Testis (tissue), 3 donors: ENCODE measurements around the gene SMURF1. TPM values are rescaled to one million over a fixed set of nuclear protein-coding genes. Genes with fewer than 3 reads are reported as not detected.

Source experiments
- DNase-seq: peaks from one replicate; pipeline ENCODE4 v3.0.0-alpha.2; 2019
- H3K27ac ChIP-seq, 2 donors: fragments of 200-600 bp; sonication (generic); one replicate each; pipeline ENCODE4 v1.5.1; 2019
- H3K27me3 ChIP-seq: fragments of 200-600 bp; sonication (generic); one replicate; pipeline ENCODE4 v1.5.1; 2019
- H3K36me3 ChIP-seq: fragments of 200-600 bp; sonication (generic); one replicate; pipeline ENCODE4 v1.5.1; 2017; ENCODE audit warnings: low read depth; ENCODE audit errors: missing control alignments
- H3K4me1 ChIP-seq: fragments of 200-600 bp; sonication (generic); one replicate; pipeline ENCODE4 v1.5.1; 2019
- H3K4me3 ChIP-seq, 2 donors: fragments of 200-600 bp; sonication (generic); one replicate each; pipeline ENCODE4 v1.5.1; 2017 to 2019
- H3K9me3 ChIP-seq: fragments of 200-600 bp; sonication (generic); one replicate; pipeline ENCODE4 v1.5.1; 2017
- CTCF ChIP-seq, 3 experiments: fragments of 450-650 bp in 2 of 3; fragments of 200-600 bp in 1 of 3; sonication (generic) in 1 of 3; IDR thresholded peaks; one replicate each; pipeline ENCODE4 v1.5.1; 2016 to 2019; ENCODE audit warnings: antibody characterized with exemption in 3 of 3, mild to moderate bottlenecking in 2 of 3, moderate library complexity in 1 of 3
- POLR2A ChIP-seq: fragments of 450-650 bp; IDR thresholded peaks from one replicate; pipeline ENCODE4 v1.6.1; 2017; ENCODE audit warnings: antibody characterized with exemption, mild to moderate bottlenecking, moderate library complexity
- WGBS, 2 donors: methylation state at CpG; one replicate each; pipeline ENCODE4 v1.1.5; 2018; 5-methylcytosine and 5-hydroxymethylcytosine counted together
- intact Hi-C: fragments of 100-400 bp; cut with DNase I; formaldehyde crosslinking; loops from one replicate; pipeline ENCODE4 v1.15.1; 2023; ENCODE audit warnings: low total_unique reads
- polyA plus RNA-seq: library from polyadenylated mRNA; stranded (reverse); fragments of 350-450 nt; fragmentation: Illumina TruSeq; extraction: RNeasy Lipid Tissue Mini Kit (QIAGEN cat#74804); gene quantifications from one replicate; pipeline ENCODE4 v1.2.3, GENCODE V29; 2014; ENCODE audit warnings: low read depth, low replicate concordance; ENCODE audit not compliant: insufficient read depth
- total RNA-seq, 2 donors: library from RNA; depleted of rRNA; stranded (reverse); fragments of >200 nt; gene quantifications; one replicate each; pipeline ENCODE4 v1.2.3, GENCODE V29; 2016

SMURF1 gene
- total and polyA plus RNA-seq, 3 donors from 2014 or later, result 34.5 to 79.5 (median 46.9) TPM

GRCh38 chr7:99061001-99061776 is 82.7 kb downstream of the SMURF1 start:
- Histone ChIP-seq H3K27ac (no peak overlapping the region), H3K27me3 (no peaks in the 10 kb centered on the region), H3K4me3 (no peak overlapping the region), H3K9me3 (no peaks in the 10 kb centered on the region), H3K4me1 (no peaks in the 10 kb centered on the region), H3K36me3 (no peaks in the 10 kb centered on the region)
- TF ChIP-seq CTCF (IDR thresholded peaks at IDR 0.05) (no peak), POLR2A (no peak)
- WGBS, 2 donors, result 86% methylated on average over 6 of the region's 6 CpGs
- intact Hi-C loops, result no loop called here
- no peak for DNase-seq

- WGBS, 2 donors, result 90 to 96% methylated on average over 9 of the region's 9 CpGs
- Histone ChIP-seq H3K9me3 (no peaks in the 10 kb centered on the region), H3K36me3 (no peaks in the 10 kb centered on the region), H3K27me3 (no peaks in the 10 kb centered on the region), H3K27ac (no peak overlapping the region), H3K4me1 (no peaks in the 10 kb centered on the region), H3K4me3 (no peak overlapping the region)
- intact Hi-C loops, result no loop called here
- DNase-seq, result no peak
- TF ChIP-seq CTCF (IDR thresholded peaks at IDR 0.05), result no peak
- no peak for TF ChIP-seq POLR2A
These were observed 89.1 kb downstream of the SMURF1 start for GRCh38 chr7:99054781-99055180.

- no peaks in the 10 kb centered on the region for H3K9me3 ChIP-seq
- no peaks in the 10 kb centered on the region for H3K27me3 ChIP-seq
- TF ChIP-seq POLR2A (no peak), CTCF (IDR thresholded peaks at IDR 0.05) (no peak)
- DNase-seq, result peak; percentile 6
- WGBS, 2 donors, result 72 to 73% methylated on average over 2 of the region's 2 CpGs
- no peak overlapping the region for H3K27ac ChIP-seq
- no peak overlapping the region for H3K4me3 ChIP-seq
- no peaks in the 10 kb centered on the region for H3K4me1 ChIP-seq
- intact Hi-C loops, result no loop called here
- no peaks in the 10 kb centered on the region for H3K36me3 ChIP-seq
These were observed 92.9 kb downstream of the SMURF1 start for GRCh38 chr7:99050971-99051370.

- 84 to 85% methylated on average over 11 to 15 of the region's 15 CpGs for WGBS, 2 donors
- Histone ChIP-seq H3K36me3 (no peaks in the 10 kb centered on the region), H3K27me3 (no peaks in the 10 kb centered on the region), H3K4me3 (no peak overlapping the region), H3K27ac (peak overlapping the region in 1 of 2 donors; percentile 56), H3K4me1 (peaks cover 4% of the 10 kb centered on the region), H3K9me3 (no peaks in the 10 kb centered on the region)
- intact Hi-C loops, result loop anchor here (10.0 kb wide), 1 partner anchor 267 kb away; no protein-coding TSS in a partner anchor
- DNase-seq, result peak; percentile 7
- no peak for TF ChIP-seq CTCF (IDR thresholded peaks at IDR 0.05)
- no peak for TF ChIP-seq POLR2A
These were observed 96.3 kb downstream of the SMURF1 start for GRCh38 chr7:99047526-99048077.
